ENCODE results near the gene BCR.

Gene BCR

DNA sequence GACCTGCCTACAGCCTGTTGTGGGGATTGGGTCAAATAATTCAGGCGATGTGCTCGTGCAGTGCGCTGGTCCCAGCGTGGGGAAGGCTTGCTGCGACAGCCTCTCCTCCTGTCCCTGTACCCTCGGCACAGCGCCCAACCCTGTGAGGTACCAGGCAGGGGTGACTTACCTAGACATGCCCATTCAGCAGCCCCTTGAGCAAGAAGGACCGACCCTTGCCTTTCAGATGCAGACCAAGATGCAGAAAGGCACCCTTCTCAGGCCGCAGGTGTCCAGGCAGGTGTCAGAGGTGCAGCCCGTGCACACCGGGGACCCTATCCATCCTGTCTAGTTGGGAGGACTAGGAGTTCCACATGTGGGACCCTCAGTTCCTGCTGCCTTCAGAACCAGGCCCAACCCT lies 102.7 kb downstream of the BCR start:
- H3K4me3 ChIP-seq (ENCODE audit: low read depth, low read length) = no peak overlapping the region
- H3K9me3 ChIP-seq (ENCODE audit: control insufficient read depth, insufficient read depth, low read length) = no peaks in the 10 kb centered on the region
- H3K27me3 ChIP-seq (ENCODE audit: control insufficient read depth, insufficient read depth, low read length) = no peaks in the 10 kb centered on the region
- H3K36me3 ChIP-seq (ENCODE audit: control insufficient read depth, insufficient read depth, low read length) = peaks cover 62% of the 10 kb centered on the region
- no peak overlapping the region for H3K9ac ChIP-seq (ENCODE audit: low read depth, low read length)
- no peaks in the 10 kb centered on the region for H3K4me1 ChIP-seq (ENCODE audit: control insufficient read depth, insufficient read depth, low read length)

DNA sequence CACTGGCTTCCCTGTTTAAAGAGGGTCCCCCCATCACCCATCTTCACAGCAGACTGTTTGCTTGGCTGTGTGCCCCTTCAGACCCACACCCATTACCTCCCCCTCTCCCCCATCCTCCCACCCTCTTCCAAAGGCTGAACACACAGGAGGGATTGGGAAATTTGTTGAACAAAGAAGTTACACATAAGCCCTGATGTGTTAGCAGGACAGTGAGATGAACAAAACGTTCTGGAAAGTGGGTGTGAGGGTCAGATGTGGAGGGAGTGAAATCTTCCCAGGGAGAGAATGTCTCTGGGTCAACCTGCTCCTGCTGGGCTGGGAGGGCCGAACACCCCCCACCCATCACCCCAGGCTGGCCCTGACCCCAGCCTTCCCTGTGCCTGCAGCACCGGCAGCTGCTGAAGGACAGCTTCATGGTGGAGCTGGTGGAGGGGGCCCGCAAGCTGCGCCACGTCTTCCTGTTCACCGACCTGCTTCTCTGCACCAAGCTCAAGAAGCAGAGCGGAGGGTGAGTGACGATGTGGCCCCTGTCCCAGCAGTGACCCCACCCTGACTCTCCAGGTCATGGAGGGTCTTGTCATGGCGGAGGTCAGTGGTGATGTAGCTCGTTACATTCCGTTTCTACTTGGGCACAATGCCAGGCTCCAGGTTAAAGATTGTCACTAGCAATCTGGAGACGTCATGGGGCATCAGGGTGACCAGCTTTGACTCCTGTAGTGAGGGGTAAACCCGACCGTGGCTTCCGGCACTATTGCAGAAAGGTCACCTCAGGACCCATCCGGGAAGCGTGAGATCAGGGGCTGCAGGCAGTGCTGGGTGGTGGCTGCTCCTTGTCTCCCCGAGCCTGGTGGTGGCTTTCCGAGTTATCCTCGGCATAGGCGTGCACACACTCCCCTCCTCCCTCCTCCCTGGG lies 103.5 kb downstream of the BCR start:
- no peaks in the 10 kb centered on the region for H3K4me1 ChIP-seq (ENCODE audit: control insufficient read depth, insufficient read depth, low read length)

DNA sequence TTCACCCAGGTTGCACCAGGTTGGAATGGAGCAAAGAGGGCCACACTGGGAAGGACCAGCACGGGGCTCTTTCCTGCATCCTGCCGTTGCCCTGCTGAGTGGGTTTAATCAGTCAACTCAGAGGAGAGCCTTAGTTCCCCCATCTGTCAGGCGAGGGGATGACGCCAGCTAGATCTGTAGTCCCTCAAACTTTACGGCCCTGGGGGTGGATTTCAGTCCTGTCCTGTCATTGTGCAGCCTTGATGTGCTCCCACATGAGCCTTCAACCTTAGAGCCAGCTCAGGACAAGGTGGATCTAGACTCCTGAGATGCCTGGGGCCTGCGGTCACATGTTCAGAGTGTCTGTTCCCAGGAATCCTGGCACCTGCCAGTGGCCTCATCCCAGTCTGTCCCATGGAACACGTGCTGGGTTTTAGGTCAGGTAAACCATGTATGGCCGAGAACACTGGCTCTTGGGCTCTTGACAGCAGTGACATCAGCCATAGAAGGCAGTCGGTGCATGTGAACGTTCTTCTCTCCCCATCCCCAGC lies 104.3 kb downstream of the BCR start:
- Histone ChIP-seq H3K27me3 (ENCODE audit: control insufficient read depth, insufficient read depth, low read length) (no peaks in the 10 kb centered on the region), H3K4me3 (ENCODE audit: low read depth, low read length) (no peak overlapping the region), H3K9me3 (ENCODE audit: control insufficient read depth, insufficient read depth, low read length) (no peaks in the 10 kb centered on the region), H3K9ac (ENCODE audit: low read depth, low read length) (no peak overlapping the region), H3K36me3 (ENCODE audit: control insufficient read depth, insufficient read depth, low read length) (peaks cover 66% of the 10 kb centered on the region), H3K4me1 (ENCODE audit: control insufficient read depth, insufficient read depth, low read length) (no peaks in the 10 kb centered on the region)

More for the DNA sequence above, 103.5 kb downstream of the BCR start:
- Histone ChIP-seq H3K9ac (ENCODE audit: low read depth, low read length) (no peak overlapping the region), H3K4me3 (ENCODE audit: low read depth, low read length) (no peak overlapping the region), H3K36me3 (ENCODE audit: control insufficient read depth, insufficient read depth, low read length) (peaks cover 63% of the 10 kb centered on the region), H3K9me3 (ENCODE audit: control insufficient read depth, insufficient read depth, low read length) (no peaks in the 10 kb centered on the region), H3K27me3 (ENCODE audit: control insufficient read depth, insufficient read depth, low read length) (no peaks in the 10 kb centered on the region)

DNA sequence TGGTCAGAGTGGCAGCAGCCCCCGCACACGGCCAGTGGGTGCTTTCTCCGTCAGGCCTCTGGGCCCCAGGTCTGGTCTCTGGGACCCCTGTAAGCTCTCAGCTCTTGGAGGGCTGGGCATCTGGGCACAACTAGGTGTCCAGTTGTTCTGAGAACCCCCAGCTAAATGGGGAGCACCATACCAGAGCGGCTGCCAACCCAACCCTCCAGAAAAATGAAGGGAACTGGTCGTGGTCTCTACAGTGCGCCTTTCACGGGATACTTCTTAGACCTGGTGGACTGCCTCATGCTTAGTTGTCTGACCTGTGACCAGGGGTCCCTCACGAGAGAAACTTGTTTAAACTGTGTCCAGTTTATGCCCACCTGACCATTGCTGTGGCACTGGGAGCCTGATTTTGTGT lies 104.9 kb downstream of the BCR start:
- H3K36me3 ChIP-seq (ENCODE audit: control insufficient read depth, insufficient read depth, low read length) = peaks cover 72% of the 10 kb centered on the region
- no peaks in the 10 kb centered on the region for H3K4me1 ChIP-seq (ENCODE audit: control insufficient read depth, insufficient read depth, low read length)
- no peak overlapping the region for H3K4me3 ChIP-seq (ENCODE audit: low read depth, low read length)
- H3K9me3 ChIP-seq (ENCODE audit: control insufficient read depth, insufficient read depth, low read length) = no peaks in the 10 kb centered on the region
- H3K9ac ChIP-seq (ENCODE audit: low read depth, low read length) = no peak overlapping the region
- no peaks in the 10 kb centered on the region for H3K27me3 ChIP-seq (ENCODE audit: control insufficient read depth, insufficient read depth, low read length)

DNA sequence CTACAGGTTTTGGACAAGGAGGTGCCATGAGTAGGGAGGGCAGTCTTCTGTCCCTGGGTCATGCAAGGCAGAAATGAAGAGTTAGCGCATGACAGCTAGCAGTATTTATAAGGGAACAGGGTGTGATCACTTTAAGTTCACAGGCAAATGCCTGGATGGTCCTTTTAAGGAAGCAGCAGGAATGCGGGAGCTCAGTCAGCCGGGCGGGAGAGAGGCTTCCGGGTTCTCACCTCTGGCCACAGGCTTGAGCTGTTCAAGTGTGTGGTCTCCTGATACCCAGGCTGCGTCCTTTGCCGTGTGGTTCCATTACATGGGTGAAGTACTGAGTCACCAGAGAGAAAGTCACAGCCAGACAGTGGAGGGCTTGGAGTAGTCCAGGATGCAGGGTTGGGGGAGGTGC lies 105.4 kb downstream of the BCR start:
- H3K36me3 ChIP-seq (ENCODE audit: control insufficient read depth, insufficient read depth, low read length) = peaks cover 73% of the 10 kb centered on the region
- no peak overlapping the region for H3K9ac ChIP-seq (ENCODE audit: low read depth, low read length)
- H3K9me3 ChIP-seq (ENCODE audit: control insufficient read depth, insufficient read depth, low read length) = no peaks in the 10 kb centered on the region
- H3K4me1 ChIP-seq (ENCODE audit: control insufficient read depth, insufficient read depth, low read length) = no peaks in the 10 kb centered on the region
- H3K27me3 ChIP-seq (ENCODE audit: control insufficient read depth, insufficient read depth, low read length) = no peaks in the 10 kb centered on the region
- no peak overlapping the region for H3K4me3 ChIP-seq (ENCODE audit: low read depth, low read length)

DNA sequence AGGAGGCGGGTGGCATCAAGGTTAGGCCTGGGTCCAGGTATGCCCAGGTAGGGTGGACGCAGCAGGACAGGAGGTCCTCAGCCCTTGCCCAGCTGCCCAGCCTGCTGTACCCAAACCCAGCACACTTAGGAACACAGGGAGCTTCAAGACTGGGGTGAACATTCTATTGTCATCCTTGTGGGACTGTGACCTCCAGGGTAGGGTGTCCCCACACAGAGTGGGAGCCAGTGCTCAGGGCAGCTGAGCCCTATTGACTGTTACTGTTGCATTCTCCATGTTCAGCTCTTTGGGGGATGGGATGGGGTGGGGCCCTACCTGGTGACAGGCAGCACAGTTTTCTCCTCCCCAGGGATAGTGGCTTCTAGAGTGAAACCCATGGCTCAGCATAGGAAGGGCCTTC lies 106.0 kb downstream of the BCR start:
- H3K9ac ChIP-seq (ENCODE audit: low read depth, low read length) = no peak overlapping the region
- no peaks in the 10 kb centered on the region for H3K4me1 ChIP-seq (ENCODE audit: control insufficient read depth, insufficient read depth, low read length)
- H3K36me3 ChIP-seq (ENCODE audit: control insufficient read depth, insufficient read depth, low read length) = peaks cover 73% of the 10 kb centered on the region
- H3K4me3 ChIP-seq (ENCODE audit: low read depth, low read length) = no peak overlapping the region
- H3K9me3 ChIP-seq (ENCODE audit: control insufficient read depth, insufficient read depth, low read length) = no peaks in the 10 kb centered on the region
- H3K27me3 ChIP-seq (ENCODE audit: control insufficient read depth, insufficient read depth, low read length) = no peaks in the 10 kb centered on the region

DNA sequence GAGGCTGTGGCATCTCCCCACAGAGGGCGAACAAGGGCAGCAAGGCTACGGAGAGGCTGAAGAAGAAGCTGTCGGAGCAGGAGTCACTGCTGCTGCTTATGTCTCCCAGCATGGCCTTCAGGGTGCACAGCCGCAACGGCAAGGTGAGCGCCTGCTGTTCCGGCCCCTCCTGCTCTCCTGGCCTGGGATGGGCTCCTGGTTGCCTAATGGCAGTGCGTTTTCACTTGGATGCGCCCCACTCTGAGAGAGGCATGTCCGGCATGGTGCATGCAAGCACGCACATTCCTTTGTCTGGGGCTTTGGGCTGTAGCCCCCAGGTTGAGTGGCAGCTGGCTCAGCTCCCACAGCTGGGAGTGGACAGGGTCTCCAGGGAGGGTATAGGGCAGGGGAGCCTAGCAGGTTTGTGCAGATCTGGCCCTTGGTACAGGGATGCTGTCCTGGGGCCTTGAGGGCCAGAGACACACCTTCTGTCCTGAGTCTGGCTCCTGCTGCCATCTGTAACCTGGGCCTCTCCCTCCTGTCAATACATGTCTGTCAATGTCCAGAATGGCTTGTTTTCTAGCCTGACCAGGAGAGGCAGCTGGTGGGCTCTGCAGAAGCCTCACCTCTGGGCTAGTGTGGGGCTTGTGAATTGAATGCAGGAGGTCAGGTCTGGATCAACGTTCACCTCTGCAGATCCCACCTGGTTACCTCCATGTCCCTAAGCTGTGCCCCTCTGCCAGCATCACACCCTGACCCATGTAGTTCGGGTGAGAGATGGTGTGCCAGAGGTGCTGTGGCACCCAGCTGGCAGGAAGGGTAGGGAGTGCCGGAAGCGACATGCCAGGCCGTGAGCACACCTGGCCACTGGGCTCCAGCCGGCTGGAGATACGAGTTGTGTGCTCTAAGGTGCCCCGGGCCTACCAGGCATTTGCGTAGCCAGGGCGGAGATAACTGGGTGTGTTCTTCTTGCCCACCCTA lies 107.1 kb downstream of the BCR start:
- H3K4me3 ChIP-seq (ENCODE audit: low read depth, low read length) = no peak overlapping the region
- no peaks in the 10 kb centered on the region for H3K4me1 ChIP-seq (ENCODE audit: control insufficient read depth, insufficient read depth, low read length)
- no peaks in the 10 kb centered on the region for H3K27me3 ChIP-seq (ENCODE audit: control insufficient read depth, insufficient read depth, low read length)
- H3K36me3 ChIP-seq (ENCODE audit: control insufficient read depth, insufficient read depth, low read length) = peaks cover 70% of the 10 kb centered on the region
- no peaks in the 10 kb centered on the region for H3K9me3 ChIP-seq (ENCODE audit: control insufficient read depth, insufficient read depth, low read length)
- H3K9ac ChIP-seq (ENCODE audit: low read depth, low read length) = no peak overlapping the region

DNA sequence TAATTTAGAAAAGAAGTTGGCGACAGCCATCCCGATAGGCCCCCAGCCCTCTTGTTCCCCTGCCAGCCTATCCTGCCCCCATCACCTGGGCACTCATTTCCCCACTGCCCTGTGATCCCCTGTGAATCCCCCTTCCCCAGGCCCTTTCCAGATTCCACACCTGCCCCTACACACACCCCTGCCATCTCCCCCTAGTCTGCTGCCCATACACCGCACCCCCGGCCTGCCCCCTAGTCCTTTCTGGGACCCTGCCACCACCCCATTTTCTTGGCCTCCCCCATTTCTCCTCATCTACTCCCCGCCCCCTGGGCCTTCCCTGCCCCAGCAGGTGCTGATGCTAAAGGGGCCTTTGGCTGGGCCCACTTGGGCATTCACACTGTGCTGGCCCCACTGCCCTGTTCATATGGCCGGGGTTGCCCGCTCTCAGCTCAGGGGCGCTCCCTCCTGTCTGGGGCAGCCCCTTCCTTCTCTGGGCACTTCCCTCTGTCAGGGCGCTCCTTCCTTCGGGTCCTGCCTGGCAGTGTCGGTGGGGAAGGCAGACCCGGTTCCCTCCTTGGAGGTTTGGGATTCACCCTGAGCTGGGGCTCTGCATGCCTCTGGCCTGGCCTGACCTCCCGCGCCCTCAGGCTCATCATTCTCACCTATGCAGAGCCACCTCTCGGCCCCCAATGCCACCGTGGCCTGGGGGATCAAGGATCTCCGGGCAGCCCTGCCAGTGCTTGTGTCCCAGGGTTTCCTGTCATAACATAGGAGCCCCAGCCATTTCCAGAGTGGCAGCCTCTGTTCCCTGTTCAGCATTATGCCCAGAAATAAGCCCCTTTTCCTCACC lies 108.2 kb downstream of the BCR start:
- H3K4me1 ChIP-seq (ENCODE audit: control insufficient read depth, insufficient read depth, low read length) = no peaks in the 10 kb centered on the region
- H3K9ac ChIP-seq (ENCODE audit: low read depth, low read length) = no peak overlapping the region
- H3K27me3 ChIP-seq (ENCODE audit: control insufficient read depth, insufficient read depth, low read length) = no peaks in the 10 kb centered on the region
- peaks cover 64% of the 10 kb centered on the region for H3K36me3 ChIP-seq (ENCODE audit: control insufficient read depth, insufficient read depth, low read length)
- no peaks in the 10 kb centered on the region for H3K9me3 ChIP-seq (ENCODE audit: control insufficient read depth, insufficient read depth, low read length)
- H3K4me3 ChIP-seq (ENCODE audit: low read depth, low read length) = no peak overlapping the region

DNA sequence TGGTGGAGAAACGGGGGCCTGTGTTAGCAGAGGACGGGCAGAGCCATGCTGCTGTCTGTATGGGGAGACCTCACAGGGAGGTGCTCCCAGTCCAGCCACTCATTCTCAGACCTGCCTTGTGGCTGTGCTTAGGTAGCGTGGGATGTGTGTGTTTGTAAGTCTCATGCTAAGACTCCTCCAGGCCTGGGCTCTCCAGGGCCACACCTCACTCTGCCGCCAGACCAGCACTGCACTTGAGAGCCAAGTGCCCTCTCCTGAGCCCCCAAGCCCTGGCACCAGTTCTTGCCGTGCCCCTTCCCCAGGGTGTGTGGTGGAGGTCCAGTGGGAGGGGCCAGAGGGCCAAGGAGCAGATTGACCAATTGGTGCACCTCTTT lies 108.8 kb downstream of the BCR start:
- Histone ChIP-seq H3K9me3 (ENCODE audit: control insufficient read depth, insufficient read depth, low read length) (no peaks in the 10 kb centered on the region), H3K4me1 (ENCODE audit: control insufficient read depth, insufficient read depth, low read length) (no peaks in the 10 kb centered on the region), H3K36me3 (ENCODE audit: control insufficient read depth, insufficient read depth, low read length) (peaks cover 60% of the 10 kb centered on the region), H3K4me3 (ENCODE audit: low read depth, low read length) (no peak overlapping the region), H3K27me3 (ENCODE audit: control insufficient read depth, insufficient read depth, low read length) (no peaks in the 10 kb centered on the region), H3K9ac (ENCODE audit: low read depth, low read length) (no peak overlapping the region)

DNA sequence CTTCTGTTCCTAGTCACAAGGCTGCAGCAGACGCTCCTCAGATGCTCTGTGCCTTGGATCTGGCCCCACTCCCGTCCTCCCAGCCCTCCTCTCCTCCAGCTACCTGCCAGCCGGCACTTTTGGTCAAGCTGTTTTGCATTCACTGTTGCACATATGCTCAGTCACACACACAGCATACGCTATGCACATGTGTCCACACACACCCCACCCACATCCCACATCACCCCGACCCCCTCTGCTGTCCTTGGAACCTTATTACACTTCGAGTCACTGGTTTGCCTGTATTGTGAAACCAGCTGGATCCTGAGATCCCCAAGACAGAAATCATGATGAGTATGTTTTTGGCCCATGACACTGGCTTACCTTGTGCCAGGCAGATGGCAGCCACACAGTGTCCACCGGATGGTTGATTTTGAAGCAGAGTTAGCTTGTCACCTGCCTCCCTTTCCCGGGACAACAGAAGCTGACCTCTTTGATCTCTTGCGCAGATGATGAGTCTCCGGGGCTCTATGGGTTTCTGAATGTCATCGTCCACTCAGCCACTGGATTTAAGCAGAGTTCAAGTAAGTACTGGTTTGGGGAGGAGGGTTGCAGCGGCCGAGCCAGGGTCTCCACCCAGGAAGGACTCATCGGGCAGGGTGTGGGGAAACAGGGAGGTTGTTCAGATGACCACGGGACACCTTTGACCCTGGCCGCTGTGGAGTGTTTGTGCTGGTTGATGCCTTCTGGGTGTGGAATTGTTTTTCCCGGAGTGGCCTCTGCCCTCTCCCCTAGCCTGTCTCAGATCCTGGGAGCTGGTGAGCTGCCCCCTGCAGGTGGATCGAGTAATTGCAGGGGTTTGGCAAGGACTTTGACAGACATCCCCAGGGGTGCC lies 109.8 kb downstream of the BCR start:
- H3K4me1 ChIP-seq (ENCODE audit: control insufficient read depth, insufficient read depth, low read length) = no peaks in the 10 kb centered on the region
- H3K9me3 ChIP-seq (ENCODE audit: control insufficient read depth, insufficient read depth, low read length) = no peaks in the 10 kb centered on the region
- H3K27me3 ChIP-seq (ENCODE audit: control insufficient read depth, insufficient read depth, low read length) = no peaks in the 10 kb centered on the region
- no peak overlapping the region for H3K9ac ChIP-seq (ENCODE audit: low read depth, low read length)
- H3K4me3 ChIP-seq (ENCODE audit: low read depth, low read length) = no peak overlapping the region
- H3K36me3 ChIP-seq (ENCODE audit: control insufficient read depth, insufficient read depth, low read length) = peaks cover 59% of the 10 kb centered on the region
